ENCODE data around the gene SHISAL2A. TPM values are rescaled to one million over a fixed set of nuclear protein-coding genes. Genes with fewer than 3 reads are reported as not detected.

Gene SHISAL2A
- total RNA-seq, 1 donor from 2014 or later: 1.4 TPM

DNA sequence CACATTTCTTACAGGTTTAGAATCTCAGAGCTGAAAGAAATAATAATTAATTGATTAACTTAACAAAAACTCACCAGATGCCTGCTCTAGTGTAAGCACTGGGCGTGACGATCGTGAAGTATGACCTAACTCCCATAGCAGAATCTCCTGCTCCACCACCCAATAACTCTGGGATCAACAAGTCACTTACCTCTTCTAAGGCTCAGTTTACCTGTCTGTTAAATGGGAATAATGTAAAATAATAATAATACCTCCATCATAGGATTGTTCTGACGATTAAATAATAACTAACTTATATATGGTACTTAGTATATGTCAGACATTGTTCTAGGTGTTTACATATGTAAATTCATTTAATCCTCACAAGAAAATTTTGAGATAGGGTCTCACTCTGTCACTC is 40.5 kb downstream of the SHISAL2A start:
- Mint-ChIP-seq H3K27ac (no peak overlapping the region), H3K4me3 (no peak overlapping the region), H3K4me1 (peaks cover 21% of the 10 kb centered on the region), H3K27me3 (ENCODE audit: low read depth) (no peaks in the 10 kb centered on the region), H3K36me3 (no peaks in the 10 kb centered on the region), H3K9me3 (no peaks in the 10 kb centered on the region)
- TF ChIP-seq, protein P1, sequence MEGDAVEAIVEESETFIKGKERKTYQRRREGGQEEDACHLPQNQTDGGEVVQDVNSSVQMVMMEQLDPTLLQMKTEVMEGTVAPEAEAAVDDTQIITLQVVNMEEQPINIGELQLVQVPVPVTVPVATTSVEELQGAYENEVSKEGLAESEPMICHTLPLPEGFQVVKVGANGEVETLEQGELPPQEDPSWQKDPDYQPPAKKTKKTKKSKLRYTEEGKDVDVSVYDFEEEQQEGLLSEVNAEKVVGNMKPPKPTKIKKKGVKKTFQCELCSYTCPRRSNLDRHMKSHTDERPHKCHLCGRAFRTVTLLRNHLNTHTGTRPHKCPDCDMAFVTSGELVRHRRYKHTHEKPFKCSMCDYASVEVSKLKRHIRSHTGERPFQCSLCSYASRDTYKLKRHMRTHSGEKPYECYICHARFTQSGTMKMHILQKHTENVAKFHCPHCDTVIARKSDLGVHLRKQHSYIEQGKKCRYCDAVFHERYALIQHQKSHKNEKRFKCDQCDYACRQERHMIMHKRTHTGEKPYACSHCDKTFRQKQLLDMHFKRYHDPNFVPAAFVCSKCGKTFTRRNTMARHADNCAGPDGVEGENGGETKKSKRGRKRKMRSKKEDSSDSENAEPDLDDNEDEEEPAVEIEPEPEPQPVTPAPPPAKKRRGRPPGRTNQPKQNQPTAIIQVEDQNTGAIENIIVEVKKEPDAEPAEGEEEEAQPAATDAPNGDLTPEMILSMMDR (IDR thresholded peaks at IDR 0.05; ENCODE audit: unreplicated experiment): no peak
- no peak for DNase-seq (ENCODE audit: low spot score in 2 of 2, unreplicated experiment in 2 of 2)

DNA sequence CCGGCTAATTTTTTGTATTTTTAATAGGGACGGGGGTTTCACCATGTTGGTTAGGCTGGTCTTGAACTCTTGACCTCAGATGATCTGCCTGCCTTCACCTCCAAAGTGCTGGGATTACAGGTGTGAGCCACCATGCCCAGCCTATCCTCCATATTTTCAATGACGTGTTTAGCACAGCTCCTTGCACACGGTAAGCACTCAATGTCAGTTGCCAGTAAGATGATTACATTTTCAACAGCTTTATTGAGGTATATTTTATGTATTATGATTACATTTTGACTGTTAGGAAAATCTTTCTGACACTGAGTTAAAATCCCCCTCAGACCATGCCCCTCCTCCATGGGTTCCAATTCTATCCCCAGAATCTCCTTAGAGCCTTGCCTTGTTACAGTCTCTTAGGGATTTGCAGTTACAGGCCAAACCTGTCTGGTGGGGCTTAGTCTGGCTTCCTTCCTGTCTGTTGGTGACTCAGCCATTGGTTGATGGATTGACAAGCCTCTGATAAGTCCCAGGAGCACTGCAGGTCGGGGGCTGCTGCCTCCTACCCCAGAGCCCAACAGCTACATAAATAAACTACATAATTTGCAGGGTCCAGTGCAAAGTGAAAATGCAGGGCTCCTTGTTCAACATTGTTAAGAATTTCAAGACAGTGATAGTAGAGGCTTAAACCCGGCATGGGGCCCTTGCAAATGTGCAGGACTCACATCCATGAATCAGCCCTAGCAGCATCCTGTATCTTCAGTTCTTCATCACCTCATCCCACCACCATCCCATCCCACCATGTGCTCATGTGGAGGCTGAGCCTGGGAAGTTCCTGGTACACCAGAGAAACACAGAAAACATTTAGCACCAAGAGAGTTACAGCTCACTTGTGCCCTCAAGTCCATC is 41.8 kb downstream of the SHISAL2A start:
- DNase-seq (ENCODE audit: low spot score in 2 of 2, unreplicated experiment in 2 of 2): no peak
- no peaks in the 10 kb centered on the region for H3K27me3 Mint-ChIP-seq (ENCODE audit: low read depth)
- H3K36me3 Mint-ChIP-seq: no peaks in the 10 kb centered on the region
- TF ChIP-seq, protein P1 (IDR thresholded peaks at IDR 0.05; ENCODE audit: unreplicated experiment): no peak
- H3K9me3 Mint-ChIP-seq: no peaks in the 10 kb centered on the region
- H3K4me1 Mint-ChIP-seq: peaks cover 18% of the 10 kb centered on the region
- peak overlapping the region; percentile 86 for H3K27ac Mint-ChIP-seq
- H3K4me3 Mint-ChIP-seq: no peak overlapping the region

DNA sequence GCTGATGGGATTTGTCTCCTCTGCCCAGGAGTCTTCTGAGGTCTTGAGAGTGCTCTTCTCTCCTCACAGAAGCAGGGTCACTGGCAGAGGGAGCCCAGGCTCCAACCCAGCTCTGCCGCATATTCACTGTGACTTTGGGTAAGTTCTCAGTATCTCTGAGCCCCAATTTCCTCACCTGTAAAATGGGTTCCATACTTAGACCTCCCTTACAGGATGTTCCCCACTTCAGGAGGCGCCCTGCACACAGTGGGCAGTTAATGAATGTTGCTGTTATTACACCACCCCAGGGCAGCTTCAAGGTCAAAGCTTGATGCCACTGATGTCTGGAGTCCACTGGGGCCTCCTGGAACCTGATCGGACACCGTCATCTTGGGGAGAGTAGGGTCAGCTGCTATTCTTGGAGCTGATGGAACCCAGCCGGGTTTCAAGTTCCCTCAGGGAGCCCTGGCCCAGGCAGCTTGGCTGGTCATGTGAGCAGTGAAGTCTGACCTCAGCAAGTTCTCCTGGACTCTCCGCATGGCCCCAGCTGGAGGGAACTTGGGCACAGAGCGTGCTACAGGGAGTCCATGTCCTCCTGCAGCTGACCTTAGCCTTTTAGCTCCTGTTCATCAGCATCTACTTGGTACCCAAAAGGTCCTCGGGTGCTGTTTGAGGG is 43.4 kb downstream of the SHISAL2A start:
- H3K27me3 Mint-ChIP-seq (ENCODE audit: low read depth): no peaks in the 10 kb centered on the region
- H3K4me1 Mint-ChIP-seq: peaks cover 15% of the 10 kb centered on the region
- no peaks in the 10 kb centered on the region for H3K9me3 Mint-ChIP-seq
- DNase-seq (ENCODE audit: low spot score in 2 of 2, unreplicated experiment in 2 of 2): no peak
- H3K36me3 Mint-ChIP-seq: no peaks in the 10 kb centered on the region
- TF ChIP-seq, protein P1 (IDR thresholded peaks at IDR 0.05; ENCODE audit: unreplicated experiment): no peak
- no peak overlapping the region for H3K4me3 Mint-ChIP-seq
- no peak overlapping the region for H3K27ac Mint-ChIP-seq

DNA sequence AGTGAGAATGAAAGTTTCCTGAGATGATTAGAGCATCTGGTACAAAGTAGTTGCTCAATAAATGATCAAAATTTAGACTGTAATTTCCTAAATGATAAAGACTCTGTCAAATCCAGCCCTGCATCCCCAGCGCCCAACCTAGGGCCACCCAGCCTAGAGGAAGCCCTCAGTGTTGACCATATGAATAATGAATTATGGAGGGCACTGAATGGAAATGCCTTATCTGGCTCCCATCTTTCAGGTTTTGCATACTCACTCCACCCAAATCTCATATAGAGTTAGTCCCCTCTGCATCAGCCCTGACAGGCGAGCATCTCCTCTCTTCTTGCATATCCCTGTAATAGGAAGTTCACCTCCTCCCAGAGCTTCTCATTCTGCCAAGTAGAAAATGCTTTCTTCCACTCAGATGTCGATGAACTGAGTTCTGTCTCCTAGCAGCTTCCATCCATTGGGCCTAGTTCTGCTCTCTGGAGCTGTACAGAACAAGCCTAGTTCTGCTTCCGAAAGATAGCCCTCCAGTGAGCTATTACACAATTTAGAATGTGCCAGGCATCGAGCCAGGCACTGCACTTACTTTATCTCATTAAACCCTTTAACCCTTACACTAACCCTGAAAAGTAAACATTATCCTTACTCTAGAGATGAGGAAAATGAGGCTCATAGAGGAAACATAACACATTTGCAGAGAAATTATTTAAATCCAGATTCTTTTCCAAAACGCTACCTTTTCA is 44.3 kb downstream of the SHISAL2A start:
- H3K27ac Mint-ChIP-seq: no peak overlapping the region

DNA sequence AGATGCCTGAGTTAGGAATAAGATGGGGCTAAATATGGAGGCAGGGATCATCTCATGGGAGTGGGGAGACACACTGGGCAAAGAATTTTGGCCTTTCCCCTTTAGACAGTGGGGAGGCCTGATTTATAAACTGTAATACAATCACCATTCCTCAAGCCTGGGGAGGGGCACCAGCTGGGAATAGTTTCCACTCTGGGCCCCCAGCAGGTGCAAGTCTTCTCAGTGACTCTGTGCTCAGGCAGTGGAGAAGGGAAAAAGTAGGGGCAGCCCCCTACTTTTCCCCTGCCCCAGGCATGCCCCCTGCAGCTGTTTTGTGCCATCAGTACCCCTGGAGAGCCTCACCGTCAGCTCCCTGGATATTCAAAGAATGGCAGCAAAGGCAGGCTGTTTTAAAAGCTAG is 46.1 kb downstream of the SHISAL2A start:
- H3K27me3 Mint-ChIP-seq (ENCODE audit: low read depth): no peaks in the 10 kb centered on the region
- DNase-seq (ENCODE audit: low spot score in 2 of 2, unreplicated experiment in 2 of 2): no peak
- peaks cover 3% of the 10 kb centered on the region for H3K9me3 Mint-ChIP-seq
- TF ChIP-seq, protein P1 (IDR thresholded peaks at IDR 0.05; ENCODE audit: unreplicated experiment): no peak
- no peak overlapping the region for H3K4me3 Mint-ChIP-seq
- no peaks in the 10 kb centered on the region for H3K36me3 Mint-ChIP-seq
- peaks cover 13% of the 10 kb centered on the region for H3K4me1 Mint-ChIP-seq
- H3K27ac Mint-ChIP-seq: no peak overlapping the region

More for the DNA sequence above, 44.3 kb downstream of the SHISAL2A start:
- H3K4me1 Mint-ChIP-seq: peaks cover 15% of the 10 kb centered on the region
- H3K4me3 Mint-ChIP-seq: no peak overlapping the region
- no peaks in the 10 kb centered on the region for H3K9me3 Mint-ChIP-seq
- DNase-seq (ENCODE audit: low spot score in 2 of 2, unreplicated experiment in 2 of 2): no peak
- no peaks in the 10 kb centered on the region for H3K27me3 Mint-ChIP-seq (ENCODE audit: low read depth)
- TF ChIP-seq, protein P1 (IDR thresholded peaks at IDR 0.05; ENCODE audit: unreplicated experiment): no peak
- no peaks in the 10 kb centered on the region for H3K36me3 Mint-ChIP-seq
